Heart right ventricle (tissue), 16 donors: ENCODE measurements around the gene ENTPD6. TPM values are rescaled to one million over a fixed set of nuclear protein-coding genes. Genes with fewer than 3 reads are reported as not detected.

Experiments
- ATAC-seq, 8 donors: fragments of 200-7000 bp; cut with Tn5 transposase; one replicate each; pipeline ENCODE4 v1.9.1; 2020; ENCODE audit warnings: mild to moderate bottlenecking in 8 of 8, moderate library complexity in 8 of 8, moderate number of reproducible peaks in 1 of 8
- DNase-seq, 2 donors: peaks; one replicate each; pipeline ENCODE4 v3.0.0-alpha.2; 2020
- H3K27ac ChIP-seq, 10 donors: fragments of 200-600 bp; sonication (generic) in 2 of 10; one replicate each; pipeline versions ENCODE4 v1.5.0 to v1.8.0; 2020 to 2022; ENCODE audit warnings: mild to moderate bottlenecking in 3 of 10
- H3K27me3 ChIP-seq, 7 donors: fragments of 200-600 bp; one replicate each; pipeline ENCODE4 v1.8.0; 2021 to 2022; ENCODE audit warnings: mild to moderate bottlenecking in 2 of 7
- H3K36me3 ChIP-seq, 9 donors: fragments of 200-600 bp; sonication (generic) in 1 of 9; one replicate each; pipeline versions ENCODE4 v1.5.0 to v1.8.0; 2020 to 2022; ENCODE audit warnings: mild to moderate bottlenecking in 2 of 9
- H3K4me1 ChIP-seq, 9 donors: fragments of 200-600 bp; sonication (generic) in 1 of 9; one replicate each; pipeline versions ENCODE4 v1.5.0 to v1.8.0; 2020 to 2022; ENCODE audit warnings: mild to moderate bottlenecking in 4 of 9
- H3K4me3 ChIP-seq, 10 donors: fragments of 200-600 bp; sonication (generic) in 2 of 10; one replicate each; pipeline versions ENCODE4 v1.5.0 to v1.8.0; 2020 to 2022; ENCODE audit warnings: mild to moderate bottlenecking in 7 of 10, moderate library complexity in 2 of 10
- H3K9me3 ChIP-seq, 11 donors: fragments of 200-600 bp in 10 of 11; sonication (generic) in 2 of 11; one replicate each; pipeline versions ENCODE4 v1.5.0 to v1.8.0; 2013 to 2022; ENCODE audit warnings: mild to moderate bottlenecking in 2 of 11, control low read depth in 1 of 11, moderate library complexity in 1 of 11
- CTCF ChIP-seq, 9 donors: fragments of 200-600 bp; sonication (generic) in 2 of 9; IDR thresholded peaks; one replicate each; pipeline versions ENCODE4 v1.5.0 to v1.8.0; 2021 to 2022; ENCODE audit warnings: antibody characterized with exemption in 9 of 9, mild to moderate bottlenecking in 5 of 9, moderate library complexity in 1 of 9
- WGBS, 2 donors: extraction: QIAGEN DNeasy Blood & Tissue Kit; methylation state at CpG; one replicate each; pipeline ENCODE4 v1.1.7; 2013; ENCODE audit warnings: inconsistent platforms in 1 of 2; 5-methylcytosine and 5-hydroxymethylcytosine counted together
- intact Hi-C, 10 donors: fragments of 100-400 bp; cut with DNase I; formaldehyde crosslinking; loops; one replicate each; pipeline versions ENCODE4 v1.11.1 to v1.14.2; 2022
- long read RNA-seq, 3 donors: library from polyadenylated mRNA; unstranded; transcript quantifications; one replicate each; pipeline ENCODE4 v2.0.0, GENCODE V29; 2020 to 2021
- polyA plus RNA-seq, 2 donors: library from polyadenylated mRNA; stranded (reverse); fragments of 200-250 nt; gene quantifications; one replicate each; pipeline ENCODE4 v1.2.3, GENCODE V29; 2013
- total RNA-seq, 10 donors: library from RNA; stranded (reverse); fragmentation: NEBNext Ultra II Directional in 3 of 10; extraction: Animal tissue kit (Norgen Biotek cat#: 25700) in 3 of 10; gene quantifications; one replicate each; pipeline versions ENCODE4 v1.2.1 to v1.2.4, GENCODE V29; 2021 to 2023
- donor health status: Arrhythmogenic right ventricular cardiomyopathy.
- donor health status: ischemic (EF 13 %, LVEDD 7.1; RV severe dilation, severe dysfunction).
- donor health status: healthy with polysubstance abuse.
- donor health status: DM: no; HTN: yes; CAD: no.
- donor health status: DM: no; HTN: no; CAD: no.
- donor health status: ischemic (EF 25% LVEDD 6.9; RV normal size, moderate dysfunction).
- donor health status: ischemic (EF 25% LVEDD 5.7; RV mildly dilated, moderate dysfunction).
- donor health status: healthy.
- donor health status: DM: yes; HTN: yes; CAD: no.
- donor health status: Ischemic cardiomyopathy.
- donor health status: ischemic (EF 35%, LVEDD 5.7; RV mildly dilated, moderate dysfunction).
- donor health status: nonischemic (EF 11% LVEDD 7.7; RV severe dilation, severe dysfunction).
- donor health status: DM: yes; HTN: yes; CAD: no.
- donor health status: PGD.
- donor health status: ischemic (EF 29% LVEDD 5.4; RV normal size, mild dysfunction).
- donor health status: nonischemic (EF 23%, LVEDD 6.1; RV moderate dilation, normal function).

The ENTPD6 gene
- total RNA-seq (100 to 1,000 TPM in 3 of 10 donors, 10 to 100 TPM in 7; 54.6 to 141 (median 78.0) TPM), polyA plus RNA-seq (100 to 1,000 TPM; 161 to 167 TPM)
- long read RNA-seq, donor 1, transcript ENTPD6-202 (15 exons, 2,766 nt): minor isoform, 26 of 369 reads
- long read RNA-seq, donor 1, transcript ENTPD6-201 (14 exons, 2,708 nt): major isoform, 88 of 369 reads
- long read RNA-seq, donor 1, transcript ENTPD6-217 (4 exons, 2,588 nt): minor isoform, 9 of 369 reads
- long read RNA-seq, donor 1, transcript ENTPD6-203 (15 exons, 2,750 nt): minor isoform, 33 of 369 reads
- long read RNA-seq, donor 1, partial matches to known transcripts: 49 of 369 reads
- long read RNA-seq, donor 1, other reads (novel, unspliced or antisense): 158 of 369 reads
- long read RNA-seq, donor 2, transcript ENTPD6-201 (14 exons, 2,708 nt): major isoform, 89 of 498 reads
- long read RNA-seq, donor 2, transcript ENTPD6-203 (15 exons, 2,750 nt): minor isoform, 52 of 498 reads
- long read RNA-seq, donor 2, transcript ENTPD6-217 (4 exons, 2,588 nt): minor isoform, 11 of 498 reads
- long read RNA-seq, donor 2, transcript ENTPD6-202 (15 exons, 2,766 nt): minor isoform, 34 of 498 reads
- long read RNA-seq, donor 2, partial matches to known transcripts: 85 of 498 reads
- long read RNA-seq, donor 2, other reads (novel, unspliced or antisense): 221 of 498 reads
- long read RNA-seq, donor 3, transcript ENTPD6-203 (15 exons, 2,750 nt): minor isoform, 66 of 533 reads
- long read RNA-seq, donor 3, transcript ENTPD6-202 (15 exons, 2,766 nt): minor isoform, 20 of 533 reads
- long read RNA-seq, donor 3, transcript ENTPD6-201 (14 exons, 2,708 nt): major isoform, 123 of 533 reads
- long read RNA-seq, donor 3, partial matches to known transcripts: 83 of 533 reads
- long read RNA-seq, donor 3, other reads (novel, unspliced or antisense): 233 of 533 reads

GRCh38 chr20:25195014-25195961 is at the start of gene ENTPD6:
ENTPD6 (plus strand) TSS chr20:25195712; CDS start chr20:25206537, 10,825 bp downstream.
- Histone ChIP-seq H3K36me3 (no peaks in the 10 kb centered on the region), H3K27me3 (no peaks in the 10 kb centered on the region), H3K9me3 (no peaks in the 10 kb centered on the region), H3K4me3 (peak within 1 kb of the TSS; percentile 75 to 99 (median 92)), H3K4me1 (peaks cover 15 to 72% (median 51%) of the 10 kb centered on the region in 9 donors), H3K27ac (peak within 1 kb of the TSS; percentile 84 to 97 (median 93))
- 7% methylated on average over 64 to 75 of the region's 75 CpGs for WGBS, 2 donors
- peak; percentile 83 to 93 (median 92) for ATAC-seq
- peak in 5 of 9 donors; percentile 13 to 51 (median 36) for TF ChIP-seq CTCF (IDR thresholded peaks at IDR 0.05)
- intact Hi-C loops: loop anchor here in 8 of 10 donors (2.0 to 10.0 kb wide), 9 partner anchors 37 to 200 kb away; partner anchors contain the start of genes ABHD12 (in 5 of the 8), PYGB (in 2 of the 8) and ACSS1 (in 1 of the 8)
- peak; percentile 92 to 97 for DNase-seq

DNA sequence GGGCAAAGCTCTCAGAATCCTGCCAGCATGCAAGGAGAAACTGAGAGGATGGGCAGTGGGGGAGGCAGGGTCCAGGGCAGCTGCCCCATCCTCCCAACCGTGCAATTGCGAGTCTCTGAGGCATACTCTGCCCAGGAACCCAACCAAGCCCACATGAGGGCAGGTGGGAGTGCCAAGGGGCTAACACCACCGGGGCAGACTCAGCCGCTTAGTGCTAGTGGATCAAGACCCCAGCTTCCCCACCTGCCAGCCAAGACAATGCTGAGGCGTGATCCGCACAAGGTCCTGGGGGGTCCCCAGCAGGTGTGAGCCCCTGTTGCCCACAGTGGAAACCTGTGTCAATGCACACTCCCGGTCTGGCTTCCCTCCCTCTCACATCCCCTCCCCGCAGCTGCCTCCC is 48.5 kb upstream of the ENTPD6 start:
- DNase-seq: no peak
- Histone ChIP-seq H3K27me3 (peaks cover 4 to 60% (median 41%) of the 10 kb centered on the region in 7 donors), H3K4me1 (peaks cover 4 to 12% (median 8%) of the 10 kb centered on the region in 9 donors), H3K9me3 (no peaks in the 10 kb centered on the region), H3K36me3 (no peaks in the 10 kb centered on the region), H3K4me3 (no peak overlapping the region), H3K27ac (no peak overlapping the region)
- TF ChIP-seq CTCF (IDR thresholded peaks at IDR 0.05): no peak
- 84 to 95% methylated on average over 8 of the region's 8 CpGs for WGBS, 2 donors
- ATAC-seq: peak in 2 of 8 donors; percentile 19 to 26
- intact Hi-C loops: no loop called here

DNA sequence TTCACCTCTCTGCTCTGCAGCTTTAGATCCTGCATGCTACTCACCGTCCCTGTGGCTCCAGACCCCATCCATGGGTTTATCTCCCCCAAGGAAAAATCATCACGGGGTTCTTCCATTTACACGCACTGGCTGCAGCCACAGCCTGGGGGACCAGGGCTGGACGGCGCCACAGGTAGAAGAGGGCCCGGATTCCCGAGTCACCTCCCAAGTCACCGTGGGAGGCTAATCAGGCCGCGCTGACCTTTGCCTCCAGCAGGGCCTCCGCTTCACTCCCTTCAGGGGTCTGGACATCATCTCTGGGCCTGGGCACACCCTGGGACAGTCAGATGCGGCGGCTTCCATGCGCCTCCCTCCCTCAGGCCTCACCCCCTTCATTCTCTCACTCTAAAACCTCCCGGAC is 47.8 kb upstream of the ENTPD6 start:
- ATAC-seq (no peak), DNase-seq (no peak)
- H3K4me1 ChIP-seq: peaks cover 4 to 12% (median 8%) of the 10 kb centered on the region in 9 donors
- no peaks in the 10 kb centered on the region for H3K9me3 ChIP-seq
- H3K36me3 ChIP-seq: no peaks in the 10 kb centered on the region
- H3K27me3 ChIP-seq: peaks cover 4 to 62% (median 41%) of the 10 kb centered on the region in 7 donors
- intact Hi-C loops: no loop called here
- H3K4me3 ChIP-seq: no peak overlapping the region
- no peak overlapping the region for H3K27ac ChIP-seq
- WGBS, 2 donors: 67 to 74% methylated on average over 15 of the region's 15 CpGs
- no peak for TF ChIP-seq CTCF (IDR thresholded peaks at IDR 0.05)
